Left ventricle myocardium inferior (tissue), 1 donor: ENCODE data around the gene PLPPR4. TPM values are rescaled to one million over a fixed set of nuclear protein-coding genes. Genes with fewer than 3 reads are reported as not detected.
A peak's percentile ranks its signal among the peaks of the same experiment; 100 is the strongest.

Source experiments
- DNase-seq: peaks from one replicate; pipeline ENCODE4 v3.0.0-alpha.2; 2020
- H3K27ac ChIP-seq: fragments of 200-600 bp; replicated peaks from 2 replicates; pipeline ENCODE4 v1.8.0; 2021
- H3K27me3 ChIP-seq: fragments of 200-600 bp; 2 replicates; pipeline ENCODE4 v1.8.0; 2021; ENCODE audit warnings: low read depth
- H3K36me3 ChIP-seq: fragments of 200-600 bp; 2 replicates; pipeline ENCODE4 v1.8.0; 2021
- H3K4me1 ChIP-seq: fragments of 200-600 bp; 2 replicates; pipeline ENCODE4 v1.8.0; 2021
- H3K4me3 ChIP-seq: fragments of 200-600 bp; 2 replicates; pipeline ENCODE4 v1.8.0; 2021; ENCODE audit warnings: mild to moderate bottlenecking, moderate library complexity
- H3K9me3 ChIP-seq: fragments of 200-600 bp; replicated peaks from 2 replicates; pipeline ENCODE4 v1.8.0; 2021
- CTCF ChIP-seq: fragments of 200-600 bp; IDR thresholded peaks from 2 replicates; pipeline ENCODE4 v1.8.0; 2021; ENCODE audit warnings: antibody characterized with exemption, mild to moderate bottlenecking, borderline replicate concordance
- intact Hi-C: fragments of 100-400 bp; cut with micrococcal nuclease; formaldehyde crosslinking; loops from one replicate; pipeline ENCODE4 v1.11.0; 2022
- long read RNA-seq: library from polyadenylated mRNA; unstranded; transcript quantifications from one replicate; pipeline ENCODE4 v2.0.0, GENCODE V29; 2021
- total RNA-seq: library from RNA; stranded (reverse); fragmentation: NEBNext Ultra II Directional; extraction: Animal tissue kit (Norgen Biotek cat#: 25700); gene quantifications from one replicate; pipeline ENCODE4 v1.2.1, GENCODE V29; 2021
- donor health status: DM: no; HTN: yes; CAD: no; lungs with severe emphysema.

PLPPR4 gene
- 0.11 TPM for total RNA-seq
- long read RNA-seq = 0 reads

GRCh38 chr1:99264201-99265021 lies at the start of gene PLPPR4:
TSS of gene PLPPR4 (plus strand) at chr1:99264492. CDS start at chr1:99264594, 102 bp downstream.
- Histone ChIP-seq H3K36me3 (no peaks in the 10 kb centered on the region), H3K27me3 (peaks cover 24% of the 10 kb centered on the region), H3K4me1 (peaks cover 14% of the 10 kb centered on the region), H3K4me3 (peak within 1 kb of the TSS; percentile 66), H3K9me3 (peaks cover 3% of the 10 kb centered on the region), H3K27ac (no peak within 1 kb of the TSS)
- DNase-seq = peak; percentile 39
- TF ChIP-seq CTCF = no peak
- intact Hi-C loops = no loop called here

GRCh38 chr1:99216956-99217355 lies 47.3 kb upstream of the PLPPR4 start:
- H3K27me3 ChIP-seq = no peaks in the 10 kb centered on the region
- H3K36me3 ChIP-seq = no peaks in the 10 kb centered on the region
- no peak for DNase-seq
- no peak overlapping the region for H3K4me3 ChIP-seq
- H3K4me1 ChIP-seq = no peaks in the 10 kb centered on the region
- H3K9me3 ChIP-seq = peaks cover 13% of the 10 kb centered on the region
- H3K27ac ChIP-seq = no peak overlapping the region
- intact Hi-C loops = no loop called here
- TF ChIP-seq CTCF = no peak

GRCh38 chr1:99217599-99217998 lies 46.7 kb upstream of the PLPPR4 start:
- no peaks in the 10 kb centered on the region for H3K27me3 ChIP-seq
- TF ChIP-seq CTCF = no peak
- DNase-seq = no peak
- no peaks in the 10 kb centered on the region for H3K36me3 ChIP-seq
- H3K27ac ChIP-seq = no peak overlapping the region
- H3K9me3 ChIP-seq = peaks cover 13% of the 10 kb centered on the region
- no peaks in the 10 kb centered on the region for H3K4me1 ChIP-seq
- H3K4me3 ChIP-seq = no peak overlapping the region
- intact Hi-C loops = no loop called here

- intact Hi-C loops = no loop called here
- TF ChIP-seq CTCF = no peak
- no peak for DNase-seq
- Histone ChIP-seq H3K4me3 (no peak overlapping the region), H3K4me1 (no peaks in the 10 kb centered on the region), H3K27me3 (no peaks in the 10 kb centered on the region), H3K36me3 (no peaks in the 10 kb centered on the region), H3K9me3 (peaks cover 13% of the 10 kb centered on the region), H3K27ac (no peak overlapping the region)
Measured at GRCh38 chr1:99218572-99218971, 45.7 kb upstream of the PLPPR4 start.

GRCh38 chr1:99218999-99219398 lies 45.3 kb upstream of the PLPPR4 start:
- no peaks in the 10 kb centered on the region for H3K27me3 ChIP-seq
- H3K9me3 ChIP-seq = peaks cover 13% of the 10 kb centered on the region
- intact Hi-C loops = no loop called here
- no peak for TF ChIP-seq CTCF
- H3K4me3 ChIP-seq = no peak overlapping the region
- no peaks in the 10 kb centered on the region for H3K36me3 ChIP-seq
- H3K27ac ChIP-seq = no peak overlapping the region
- no peak for DNase-seq
- no peaks in the 10 kb centered on the region for H3K4me1 ChIP-seq
